HEK293T (cell line): ENCODE measurements around the gene LRRC10B.

Experiments used
- CTCF ChIA-PET: fragments of 350-600 bp; formaldehyde crosslinking; extraction: SDS; loops from one replicate; lab custom pipeline; 2021; ENCODE audit warnings: antibody characterized with exemption, inconsistent platforms; lab: Yijun Ruan, JAX
- POLR2A ChIA-PET: fragments of 350-600 bp; formaldehyde crosslinking; extraction: SDS; loops from one replicate; lab custom pipeline; 2020; ENCODE audit warnings: antibody characterized with exemption, inconsistent platforms; lab: Yijun Ruan, JAX
- DNase-seq: peaks from one replicate; pipeline ENCODE4 v3.0.0; 2012; ENCODE audit warnings: mixed read lengths; ENCODE audit errors: extremely low spot score
- ARNT ChIP-seq: fragments of 450-650 bp; IDR thresholded peaks from 2 replicates; pipeline ENCODE4 v1.6.1; 2017; ENCODE audit warnings: mild to moderate bottlenecking
- BHLHE40 ChIP-seq: fragments of 450-650 bp; IDR thresholded peaks from 2 replicates; pipeline ENCODE4 v1.6.1; 2016; ENCODE audit warnings: mild to moderate bottlenecking, moderate library complexity, borderline replicate concordance
- CTBP1 ChIP-seq: fragments of 450-650 bp; IDR thresholded peaks from 2 replicates; pipeline ENCODE4 v1.6.1; 2016; ENCODE audit warnings: borderline replicate concordance
- ELF4 ChIP-seq: fragments of 450-650 bp; IDR thresholded peaks from 2 replicates; pipeline ENCODE4 v1.6.1; 2017; ENCODE audit warnings: antibody characterized with exemption
- FOXA1 ChIP-seq: fragments of 450-650 bp; IDR thresholded peaks from 2 replicates; pipeline ENCODE4 v1.6.1; 2016; ENCODE audit warnings: mild to moderate bottlenecking
- FOXK2 ChIP-seq: fragments of 450-650 bp; IDR thresholded peaks from 2 replicates; pipeline ENCODE4 v1.6.1; 2016; ENCODE audit warnings: mild to moderate bottlenecking
- FOXM1 ChIP-seq: fragments of 450-650 bp; IDR thresholded peaks from 2 replicates; pipeline ENCODE4 v1.6.1; 2017; ENCODE audit warnings: mild to moderate bottlenecking, borderline replicate concordance
- HDGF ChIP-seq: fragments of 450-650 bp; IDR thresholded peaks from 2 replicates; pipeline ENCODE4 v1.6.1; 2017; ENCODE audit warnings: antibody characterized with exemption, borderline replicate concordance
- L3MBTL2 ChIP-seq: fragments of 450-650 bp; conservative IDR thresholded peaks from 2 replicates; pipeline ENCODE4 v1.6.1; 2016; ENCODE audit warnings: mild to moderate bottlenecking
- LEF1 ChIP-seq: fragments of 450-650 bp; IDR thresholded peaks from 2 replicates; pipeline ENCODE4 v1.6.1; 2017; ENCODE audit warnings: mild to moderate bottlenecking, borderline replicate concordance
- NFRKB ChIP-seq: fragments of 450-650 bp; IDR thresholded peaks from 2 replicates; pipeline ENCODE4 v1.6.1; 2016; ENCODE audit warnings: mild to moderate bottlenecking, moderate library complexity
- SP1 ChIP-seq: fragments of 450-650 bp; IDR thresholded peaks from 2 replicates; pipeline ENCODE4 v1.6.1; 2017
- SUZ12 ChIP-seq: fragments of 450-650 bp; IDR thresholded peaks from 2 replicates; pipeline ENCODE4 v1.6.1; 2016; ENCODE audit warnings: mild to moderate bottlenecking
- TARDBP ChIP-seq: fragments of 450-650 bp; IDR thresholded peaks from 2 replicates; pipeline ENCODE4 v1.6.1; 2016
- ZNF384 ChIP-seq: fragments of 450-650 bp; IDR thresholded peaks from 2 replicates; pipeline ENCODE4 v1.6.1; 2016
- TF ChIP-seq, protein P1 (sequence below): fragments of 450-650 bp; IDR thresholded peaks from 2 replicates; pipeline ENCODE4 v1.6.1; 2016

LRRC10B gene

DNA sequence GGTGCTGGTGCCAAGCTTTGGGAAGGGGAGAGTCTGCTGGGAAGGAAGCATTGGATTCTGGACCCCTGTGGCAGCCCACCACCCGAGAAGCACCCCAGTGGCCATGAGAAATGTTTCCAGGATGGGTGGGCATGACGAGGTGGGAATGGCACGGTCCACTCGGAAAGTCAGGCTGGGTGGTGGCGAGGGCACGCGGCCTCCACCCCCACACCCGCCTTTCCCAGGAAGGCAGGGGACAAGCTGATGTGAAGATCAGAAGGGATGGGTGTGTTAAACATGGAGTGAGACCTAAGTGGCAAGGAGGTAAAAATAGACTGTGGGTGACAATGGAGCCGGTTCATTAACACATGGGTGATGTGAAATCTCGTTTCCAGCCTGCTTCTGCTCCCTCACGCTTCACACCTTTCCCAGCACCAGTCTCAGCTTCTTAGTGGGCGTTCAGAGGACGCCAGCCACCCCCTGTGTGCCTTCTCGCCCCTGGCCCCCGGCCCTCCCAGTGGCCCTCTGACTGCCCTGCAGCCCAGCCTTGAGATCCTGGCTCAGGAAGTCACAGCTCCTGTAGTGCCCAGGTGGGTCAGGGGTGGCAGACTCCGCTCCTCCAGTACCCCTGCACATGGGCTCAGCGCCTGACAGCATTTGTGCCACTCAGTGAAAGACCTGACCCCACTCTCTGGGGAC is 27.6 kb downstream of the LRRC10B start:
- no peak for TF ChIP-seq NFRKB
- no peak for TF ChIP-seq FOXM1
- no peak for TF ChIP-seq SP1
- ChIA-PET CTCF (interaction anchor here (1.2 kb wide), 1 partner anchor 90 kb away, joined by 3 read pairs; no protein-coding TSS in a partner anchor), POLR2A (no interaction called here)
- DNase-seq = no peak

DNA sequence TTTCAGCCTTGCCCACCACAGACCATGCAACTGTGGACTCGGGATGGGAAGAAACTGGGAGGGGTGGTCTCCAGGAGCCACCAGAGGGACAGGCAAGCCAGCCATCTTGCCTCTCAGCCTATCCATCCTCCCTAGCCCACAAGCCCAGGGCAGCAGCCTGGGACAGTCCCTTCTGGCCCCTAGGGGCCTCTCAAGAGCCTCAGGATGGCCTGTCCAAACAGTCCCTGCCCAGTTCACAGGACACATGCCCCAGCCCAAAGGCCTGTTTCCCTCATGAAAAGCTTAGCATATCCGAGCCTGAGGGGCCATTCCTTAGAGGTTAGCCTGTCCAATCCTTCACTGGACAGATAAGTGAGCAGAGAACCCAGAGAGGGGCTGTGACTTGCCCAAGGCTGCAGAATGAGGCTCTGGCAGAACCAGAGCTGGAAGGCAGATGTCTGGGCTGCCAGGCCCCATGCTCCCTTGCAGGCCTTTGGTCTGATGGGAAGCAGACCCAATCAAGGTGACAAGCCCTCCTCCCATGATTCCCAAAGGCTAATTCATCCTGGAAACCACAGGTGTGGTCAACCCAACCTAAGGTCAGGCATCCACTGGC is 28.2 kb downstream of the LRRC10B start:
- ChIA-PET CTCF (no interaction called here), POLR2A (no interaction called here)
- no peak for DNase-seq
- TF ChIP-seq FOXK2 (no peak), ELF4 (no peak), ARNT (no peak), NFRKB (no peak), SUZ12 (no peak), BHLHE40 (no peak), LEF1 (no peak), FOXM1 (no peak), SP1 (no peak), TARDBP (no peak), FOXA1 (no peak), L3MBTL2 (no peak)
- TF ChIP-seq, protein P1, sequence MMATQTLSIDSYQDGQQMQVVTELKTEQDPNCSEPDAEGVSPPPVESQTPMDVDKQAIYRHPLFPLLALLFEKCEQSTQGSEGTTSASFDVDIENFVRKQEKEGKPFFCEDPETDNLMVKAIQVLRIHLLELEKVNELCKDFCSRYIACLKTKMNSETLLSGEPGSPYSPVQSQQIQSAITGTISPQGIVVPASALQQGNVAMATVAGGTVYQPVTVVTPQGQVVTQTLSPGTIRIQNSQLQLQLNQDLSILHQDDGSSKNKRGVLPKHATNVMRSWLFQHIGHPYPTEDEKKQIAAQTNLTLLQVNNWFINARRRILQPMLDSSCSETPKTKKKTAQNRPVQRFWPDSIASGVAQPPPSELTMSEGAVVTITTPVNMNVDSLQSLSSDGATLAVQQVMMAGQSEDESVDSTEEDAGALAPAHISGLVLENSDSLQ = no peak

DNA sequence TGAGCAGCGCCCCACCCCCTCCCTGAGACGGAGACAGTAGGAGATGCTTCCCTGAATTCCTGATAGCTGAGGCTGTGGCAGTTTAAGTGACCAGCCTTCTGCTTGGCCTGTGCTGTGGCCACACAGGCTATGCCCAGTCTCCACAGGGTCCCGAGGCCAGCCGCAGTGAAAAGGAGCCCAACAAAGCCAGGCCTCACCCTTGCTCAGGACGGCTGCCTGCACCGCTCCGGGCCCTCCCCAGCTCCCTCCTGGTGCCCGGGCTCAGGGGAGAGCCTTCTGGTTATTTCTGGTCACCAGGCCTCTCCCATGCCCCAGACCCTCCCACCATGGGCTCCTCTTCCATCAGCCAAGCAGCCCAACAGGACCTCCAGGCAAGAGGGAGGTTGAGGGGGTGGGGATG is 28.8 kb downstream of the LRRC10B start:
- CTCF ChIA-PET = no interaction called here
- DNase-seq = no peak
- POLR2A ChIA-PET = no interaction called here
- no peak for TF ChIP-seq L3MBTL2
- no peak for TF ChIP-seq SP1
- TF ChIP-seq LEF1 = no peak
- TF ChIP-seq ZNF384 = no peak

DNA sequence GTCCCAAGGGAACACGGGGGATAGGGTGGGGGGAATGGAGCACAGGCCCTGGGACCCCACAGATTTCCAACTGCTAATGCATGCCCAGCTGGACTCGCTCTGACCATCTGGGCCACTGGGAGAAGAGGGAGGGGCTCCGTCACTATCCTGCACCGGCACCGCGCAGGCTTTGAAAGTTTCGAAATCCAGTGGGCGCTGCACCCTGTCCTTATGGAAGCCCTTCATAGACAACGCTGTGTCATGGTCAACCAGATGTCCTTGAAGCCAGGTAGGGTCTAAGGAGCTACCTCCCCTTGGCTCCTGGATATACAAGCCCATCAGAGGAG is 30.1 kb downstream of the LRRC10B start:
- TF ChIP-seq, protein P1 = no peak
- no peak for TF ChIP-seq CTBP1
- TF ChIP-seq FOXA1 = no peak
- no peak for TF ChIP-seq ELF4
- TF ChIP-seq BHLHE40 = no peak
- no peak for TF ChIP-seq SP1
- TF ChIP-seq LEF1 = no peak
- ChIA-PET CTCF (interaction anchor here (0.5 kb wide), 1 partner anchor 139 kb away, joined by 5 read pairs; no protein-coding TSS in a partner anchor), POLR2A (no interaction called here)
- DNase-seq = no peak

DNA sequence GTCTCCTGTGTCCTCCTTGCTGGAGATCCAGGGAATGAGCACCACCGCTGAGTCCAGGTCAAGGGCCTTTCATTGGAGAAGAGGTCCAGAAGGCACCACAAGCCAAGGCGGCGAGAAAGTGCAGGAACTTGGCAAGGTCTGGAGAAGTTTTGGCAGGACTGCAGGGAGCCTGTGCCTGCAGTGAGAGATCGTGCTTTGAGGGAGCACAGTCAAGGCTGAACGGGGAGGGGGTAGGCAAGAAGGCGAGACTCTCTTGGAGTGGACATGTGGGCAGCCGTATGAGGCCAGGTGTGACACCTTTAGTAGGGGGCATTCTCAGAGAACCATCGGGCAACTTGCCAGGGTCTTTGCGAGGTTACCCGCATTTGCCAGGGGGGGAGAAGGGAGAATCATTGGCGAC is 30.5 kb downstream of the LRRC10B start:
- no peak for DNase-seq
- CTCF ChIA-PET = no interaction called here
- TF ChIP-seq FOXM1 (no peak), SUZ12 (no peak), SP1 (no peak), NFRKB (no peak), CTBP1 (no peak), TARDBP (no peak), ARNT (no peak), FOXK2 (no peak), ZNF384 (no peak), FOXA1 (no peak), ELF4 (no peak), HDGF (no peak)
- TF ChIP-seq, protein P1 = no peak
- POLR2A ChIA-PET = no interaction called here

DNA sequence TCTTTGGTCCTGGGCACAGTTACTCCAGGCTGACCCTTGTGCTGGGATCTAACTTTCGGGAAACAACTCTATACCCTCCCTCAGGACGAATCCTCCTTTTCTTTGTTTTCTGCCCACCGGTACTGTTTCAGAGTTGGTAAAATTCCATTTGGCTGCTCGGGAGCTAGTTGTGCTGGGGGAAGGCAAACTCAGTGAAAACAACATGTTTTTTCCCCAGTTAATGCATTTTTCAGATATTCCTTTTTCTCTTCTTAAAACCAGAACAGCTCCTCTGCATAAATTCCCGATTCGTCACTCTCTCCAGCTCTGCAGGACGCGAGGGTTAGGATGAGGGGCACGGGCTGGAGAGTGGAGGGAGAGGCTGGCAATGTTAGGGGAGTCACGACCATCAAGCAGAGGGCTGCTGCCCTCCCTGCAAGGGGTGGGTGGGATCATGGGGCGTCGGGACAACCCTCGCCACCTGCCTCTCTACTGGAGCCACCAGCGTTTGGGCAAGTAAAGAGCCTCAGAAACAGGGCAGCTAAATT is 31.3 kb downstream of the LRRC10B start:
- no peak for DNase-seq
- POLR2A ChIA-PET = no interaction called here
- CTCF ChIA-PET = no interaction called here
- TF ChIP-seq, protein P1 = no peak
- no peak for TF ChIP-seq ARNT
- no peak for TF ChIP-seq FOXA1
- TF ChIP-seq CTBP1 = no peak
- no peak for TF ChIP-seq HDGF
- no peak for TF ChIP-seq ELF4
